Measurements from ENCODE around the gene MLLT1. TPM values are rescaled to one million over a fixed set of nuclear protein-coding genes. Genes with fewer than 3 reads are reported as not detected.
A peak's percentile ranks its signal among the peaks of the same experiment; 100 is the strongest.

The MLLT1 gene
- total RNA-seq, 2 experiments from 2014 or later = 17.5 to 56.0 TPM

DNA sequence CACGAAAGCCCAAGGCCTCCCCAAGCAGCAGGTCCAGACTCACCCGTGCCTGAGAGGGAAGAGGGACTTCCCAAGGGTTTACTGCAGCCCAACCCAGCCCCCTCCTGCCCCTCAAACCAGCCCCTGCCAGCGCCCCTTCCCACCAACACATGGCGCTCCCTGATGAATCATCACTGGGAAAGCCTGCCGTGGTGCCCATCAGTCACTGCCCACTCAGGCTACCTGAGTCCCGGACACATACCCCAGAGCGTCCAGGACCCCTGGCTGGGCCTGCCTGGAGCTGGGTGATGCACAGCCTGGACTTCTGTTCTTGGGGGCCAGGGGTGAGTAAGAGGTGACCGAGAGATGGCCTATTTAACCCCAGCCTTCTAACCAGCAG, 60.6 kb downstream of the MLLT1 start:
- no peak for TF ChIP-seq EZH2phosphoT487 (IDR thresholded peaks at IDR 0.05; ENCODE audit: borderline replicate concordance, low read depth, low read length)
- TF ChIP-seq, protein P1, sequence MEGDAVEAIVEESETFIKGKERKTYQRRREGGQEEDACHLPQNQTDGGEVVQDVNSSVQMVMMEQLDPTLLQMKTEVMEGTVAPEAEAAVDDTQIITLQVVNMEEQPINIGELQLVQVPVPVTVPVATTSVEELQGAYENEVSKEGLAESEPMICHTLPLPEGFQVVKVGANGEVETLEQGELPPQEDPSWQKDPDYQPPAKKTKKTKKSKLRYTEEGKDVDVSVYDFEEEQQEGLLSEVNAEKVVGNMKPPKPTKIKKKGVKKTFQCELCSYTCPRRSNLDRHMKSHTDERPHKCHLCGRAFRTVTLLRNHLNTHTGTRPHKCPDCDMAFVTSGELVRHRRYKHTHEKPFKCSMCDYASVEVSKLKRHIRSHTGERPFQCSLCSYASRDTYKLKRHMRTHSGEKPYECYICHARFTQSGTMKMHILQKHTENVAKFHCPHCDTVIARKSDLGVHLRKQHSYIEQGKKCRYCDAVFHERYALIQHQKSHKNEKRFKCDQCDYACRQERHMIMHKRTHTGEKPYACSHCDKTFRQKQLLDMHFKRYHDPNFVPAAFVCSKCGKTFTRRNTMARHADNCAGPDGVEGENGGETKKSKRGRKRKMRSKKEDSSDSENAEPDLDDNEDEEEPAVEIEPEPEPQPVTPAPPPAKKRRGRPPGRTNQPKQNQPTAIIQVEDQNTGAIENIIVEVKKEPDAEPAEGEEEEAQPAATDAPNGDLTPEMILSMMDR (conservative IDR thresholded peaks at IDR 0.05; ENCODE audit: low read length) = no peak
- POLR2A ChIA-PET = no interaction called here
- no peak overlapping the region for H3K4me3 ChIP-seq (ENCODE audit: low read depth, low read length, poor library complexity, severe bottlenecking)
- no peak overlapping the region for H3K27ac ChIP-seq (ENCODE audit: low read depth, low read length, poor library complexity, severe bottlenecking)
- peaks cover 15% of the 10 kb centered on the region for H3K36me3 ChIP-seq (ENCODE audit: insufficient read depth, low read length)
- CTCF ChIA-PET (ENCODE audit: unreplicated experiment) = interaction anchor here (1.3 kb wide), 1 partner anchor 45 kb away, joined by 3 read pairs; no protein-coding TSS in a partner anchor
- no peaks in the 10 kb centered on the region for H3K9me3 ChIP-seq (ENCODE audit: low read length)
- intact Hi-C loops (cut with micrococcal nuclease; ENCODE audit: unreplicated experiment) = loop anchor here (5.0 kb wide), 1 partner anchor 83 kb away; no protein-coding TSS in a partner anchor
- H4K20me1 ChIP-seq (ENCODE audit: insufficient read depth, low read length) = no peaks in the 10 kb centered on the region
- H3K79me2 ChIP-seq (ENCODE audit: insufficient read depth, low read depth, low read length) = no peaks in the 10 kb centered on the region
- H2AFZ ChIP-seq (ENCODE audit: low read length) = no peak overlapping the region
- no peak for DNase-seq (ENCODE audit: low spot score)
- H3K4me1 ChIP-seq (ENCODE audit: insufficient read depth, low read length, poor library complexity, severe bottlenecking) = no peaks in the 10 kb centered on the region
- H3K4me2 ChIP-seq (ENCODE audit: low read length) = no peak overlapping the region
- H3K9me2 ChIP-seq (ENCODE audit: insufficient read depth, low read length) = no peaks in the 10 kb centered on the region
- BruUV-seq (replicated peaks) = no TSS peak

DNA sequence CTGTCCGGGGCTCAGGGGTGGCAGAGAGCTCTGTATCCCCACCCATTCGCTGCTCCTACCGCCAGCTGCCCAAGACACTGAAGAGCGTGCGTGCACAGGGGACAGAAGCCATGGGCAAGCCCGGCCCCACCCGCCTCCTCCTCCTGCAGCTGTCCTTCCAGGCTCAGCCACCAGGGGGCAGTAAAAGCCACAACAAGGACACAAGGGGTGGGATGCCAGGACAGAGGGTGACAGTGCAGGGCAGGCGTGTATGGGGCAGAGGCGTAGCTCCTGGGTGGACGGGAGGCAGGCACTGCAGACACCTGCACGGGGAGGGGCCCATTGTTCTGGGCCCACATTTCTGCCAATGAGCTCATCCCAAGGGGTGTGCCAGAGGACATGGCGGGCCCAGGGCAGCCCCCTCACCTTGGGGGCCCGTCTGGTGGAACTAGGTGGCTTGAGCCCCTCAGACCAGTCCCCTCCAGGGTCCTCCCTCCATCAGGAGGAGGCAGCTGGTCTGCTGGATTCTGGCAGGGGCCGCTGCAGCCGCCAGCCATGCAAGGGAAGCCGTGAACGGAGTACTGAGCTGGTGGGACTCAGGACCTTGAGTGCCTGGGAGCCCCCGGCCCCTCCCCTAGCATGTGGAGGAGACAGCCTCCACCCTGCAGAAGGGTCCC, 61.2 kb downstream of the MLLT1 start:
- intact Hi-C loops (cut with micrococcal nuclease; ENCODE audit: unreplicated experiment) = loop anchor here (1.0 to 5.0 kb wide), 2 partner anchors 52 to 84 kb away; no protein-coding TSS in a partner anchor
- Histone ChIP-seq H3K27ac (ENCODE audit: low read depth, low read length, poor library complexity, severe bottlenecking) (no peak overlapping the region), H3K9me3 (ENCODE audit: low read length) (no peaks in the 10 kb centered on the region), H3K4me3 (ENCODE audit: low read depth, low read length, poor library complexity, severe bottlenecking) (no peak overlapping the region), H2AFZ (ENCODE audit: low read length) (no peak overlapping the region), H4K20me1 (ENCODE audit: insufficient read depth, low read length) (no peaks in the 10 kb centered on the region), H3K4me1 (ENCODE audit: insufficient read depth, low read length, poor library complexity, severe bottlenecking) (no peaks in the 10 kb centered on the region), H3K9me2 (ENCODE audit: insufficient read depth, low read length) (no peaks in the 10 kb centered on the region), H3K4me2 (ENCODE audit: low read length) (no peak overlapping the region), H3K36me3 (ENCODE audit: insufficient read depth, low read length) (peaks cover 11% of the 10 kb centered on the region; the same call in 1 of the 2 replicates), H3K79me2 (ENCODE audit: insufficient read depth, low read depth, low read length) (no peaks in the 10 kb centered on the region)
- TF ChIP-seq EZH2phosphoT487 (IDR thresholded peaks at IDR 0.05; ENCODE audit: borderline replicate concordance, low read depth, low read length) = no peak
- TF ChIP-seq, protein P1 (conservative IDR thresholded peaks at IDR 0.05; ENCODE audit: low read length) = peak; percentile 84
- no TSS peak for BruUV-seq (replicated peaks)
- POLR2A ChIA-PET = no interaction called here
- CTCF ChIA-PET (ENCODE audit: unreplicated experiment) = interaction anchor here (1.1 to 1.3 kb wide), 2 partner anchors 44 to 79 kb away, joined by 3 to 4 read pairs; no protein-coding TSS in a partner anchor
- DNase-seq (ENCODE audit: low spot score) = peak; percentile 83

Data from OCI-LY7 (cell line).